ENCODE data around the gene ZNF574.
A peak's percentile ranks its signal among the peaks of the same experiment; 100 is the strongest.

GRCh38 chr19:42092350-42092749 lies 16.4 kb downstream of the ZNF574 start:
- no peak for TF ChIP-seq POLR2A (IDR thresholded peaks at IDR 0.05)
- peak; percentile 8 to 34 (median 22) for TF ChIP-seq CTCF (IDR thresholded peaks at IDR 0.05)

Measured in adrenal gland (tissue), 5 donors.